HT1080 (cell line): ENCODE results near the gene INSIG1. TPM values are rescaled to one million over a fixed set of nuclear protein-coding genes. Genes with fewer than 3 reads are reported as not detected.

Experiments used
- DNase-seq: peaks from one replicate; pipeline ENCODE4 v3.0.0-alpha.2; 2015; ENCODE audit warnings: low read depth
- total RNA-seq: library from RNA; depleted of rRNA; stranded (reverse); fragments of >200 nt; shearing (Covaris generic); gene quantifications from 2 replicates; pipeline ENCODE4 v1.2.3, GENCODE V29; 2014

The INSIG1 gene
- total RNA-seq, 1 experiment from 2014 or later = 168 TPM

DNA sequence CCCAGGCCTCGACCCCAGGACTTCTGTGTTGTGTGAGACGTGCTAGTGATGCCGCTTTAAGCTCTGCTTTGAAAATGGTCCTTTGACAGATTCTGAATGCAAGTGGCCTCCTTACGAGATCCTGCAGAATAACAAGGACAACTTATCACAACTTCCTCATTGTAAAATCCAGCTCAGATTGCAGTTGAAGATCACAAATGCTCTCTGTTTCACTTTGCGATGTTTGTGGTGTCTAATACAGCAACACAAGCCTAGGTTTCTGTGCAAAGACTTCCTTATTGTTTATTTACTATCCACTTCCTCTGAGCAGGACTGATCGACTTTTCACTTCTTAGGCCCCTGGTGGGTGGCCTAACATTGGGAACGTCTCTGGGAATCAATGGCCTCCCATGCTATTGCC, 31.7 kb upstream of the INSIG1 start:
- DNase-seq = no peak

GRCh38 chr7:155266440-155266839, 31.2 kb upstream of the INSIG1 start:
- DNase-seq = no peak

- no peak for DNase-seq
Observed at GRCh38 chr7:155267023-155267422, 30.7 kb upstream of the INSIG1 start.

DNA sequence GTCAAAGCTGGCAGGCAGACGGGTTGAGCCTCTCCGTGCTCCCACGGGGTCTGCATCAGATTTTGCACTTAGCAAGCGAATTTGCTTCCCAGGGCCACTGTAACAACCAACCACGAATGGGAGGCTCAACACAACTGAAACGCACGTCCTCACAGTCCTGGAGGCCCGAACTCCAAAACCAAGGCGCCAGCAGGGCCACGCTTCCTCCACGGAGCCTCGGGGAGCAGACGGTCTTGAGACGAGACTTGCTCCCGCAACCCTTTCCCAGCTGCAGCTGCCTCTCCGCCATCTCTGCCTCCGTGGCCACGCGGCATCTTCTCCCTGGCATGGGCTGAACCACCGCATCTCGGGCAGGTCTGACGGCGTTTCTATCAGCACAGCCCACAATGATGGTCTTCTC, 30.2 kb upstream of the INSIG1 start:
- no peak for DNase-seq

GRCh38 chr7:155268211-155268610, 29.5 kb upstream of the INSIG1 start:
- DNase-seq = no peak

GRCh38 chr7:155268921-155269650, 28.6 kb upstream of the INSIG1 start:
- no peak for DNase-seq

DNA sequence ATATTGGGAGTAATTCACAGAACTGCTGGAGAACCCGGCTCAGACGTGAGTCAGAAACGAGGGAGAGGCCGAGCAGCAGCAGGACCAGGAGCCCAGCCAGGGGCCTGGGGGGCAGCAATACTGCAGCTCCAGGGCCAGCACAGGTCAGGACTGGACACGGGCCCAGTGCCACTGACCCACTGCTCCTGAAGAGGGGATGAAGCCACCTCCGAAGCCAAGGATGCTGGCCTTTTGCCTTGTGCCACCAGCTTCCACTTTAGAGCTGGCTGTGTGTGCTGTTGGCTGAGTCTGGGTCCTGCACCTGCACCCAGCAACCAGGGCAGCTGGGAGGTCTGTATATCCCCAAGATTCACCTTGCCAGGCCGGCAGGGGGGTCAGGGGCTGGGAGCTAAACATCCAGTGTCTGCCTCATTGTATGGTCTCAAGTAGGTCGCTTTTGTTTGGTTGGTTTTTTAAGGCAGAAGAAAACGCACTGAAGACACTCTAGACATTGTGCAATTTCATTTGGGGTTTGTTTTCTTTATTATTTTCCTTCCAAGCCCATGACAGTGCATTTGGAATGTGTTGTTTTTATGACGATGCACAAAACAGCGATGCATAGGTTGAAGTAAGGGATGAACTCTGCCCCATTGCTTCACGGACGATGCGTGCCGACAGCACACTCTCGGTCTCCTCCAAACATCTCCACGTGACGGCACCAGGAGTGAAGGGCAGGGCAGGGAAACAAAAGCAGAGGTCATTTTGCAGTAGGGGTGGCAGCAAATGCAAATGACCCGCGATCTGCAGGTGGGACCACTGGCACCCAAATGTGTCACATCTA, 27.7 kb upstream of the INSIG1 start:
- DNase-seq = no peak

DNA sequence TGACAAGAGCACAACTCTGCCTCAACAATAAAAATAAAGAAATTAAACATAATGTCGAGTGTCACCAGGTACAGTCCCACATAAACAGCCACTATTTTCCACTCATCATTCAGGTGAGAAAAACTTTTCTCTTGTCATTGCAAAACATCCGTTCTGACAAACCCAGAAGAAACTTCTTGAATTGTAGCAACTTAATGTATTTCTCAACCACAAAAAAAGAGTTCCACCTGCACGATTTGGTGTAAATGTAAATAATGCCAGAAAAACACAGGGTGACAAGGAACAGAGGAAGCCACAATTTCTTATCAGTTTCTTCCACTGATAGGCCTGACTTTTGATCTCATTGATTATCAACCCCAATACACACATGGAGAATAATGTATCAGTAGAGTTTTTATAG, 26.8 kb upstream of the INSIG1 start:
- DNase-seq = no peak

DNA sequence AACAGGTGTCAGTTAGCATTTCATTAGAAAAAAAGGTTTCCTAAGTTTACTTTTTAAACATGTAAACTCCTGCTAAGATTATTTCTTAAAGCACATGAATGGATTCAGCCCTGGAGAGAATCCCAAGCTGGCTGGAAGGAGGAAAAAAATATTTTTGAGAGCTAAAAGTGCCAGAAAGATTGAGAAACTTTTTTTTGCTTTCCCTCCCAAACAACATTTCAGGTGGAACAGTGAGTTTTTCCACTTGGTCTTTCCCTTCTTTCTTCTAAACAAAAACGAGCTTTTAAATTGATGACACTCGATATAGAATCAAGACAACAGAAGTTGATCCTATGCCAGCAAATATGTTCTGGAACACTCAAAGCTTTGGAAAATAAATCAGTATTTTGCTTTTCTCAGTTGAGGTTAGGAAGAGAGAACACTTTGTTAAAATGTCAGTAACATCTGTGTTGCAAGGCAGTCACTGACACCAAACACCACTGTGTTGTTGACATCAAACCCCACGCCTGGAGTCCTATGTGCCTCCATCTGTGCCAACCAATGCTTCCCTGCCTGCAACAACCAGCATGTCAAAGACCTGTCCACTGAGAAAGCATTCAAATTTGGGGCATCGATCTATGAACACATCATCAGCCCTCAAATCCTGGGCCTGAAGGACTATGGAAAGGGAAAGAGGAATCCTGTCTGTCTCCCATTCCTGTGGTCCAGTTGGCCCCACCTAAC, 22.9 kb upstream of the INSIG1 start:
- DNase-seq = no peak

DNA sequence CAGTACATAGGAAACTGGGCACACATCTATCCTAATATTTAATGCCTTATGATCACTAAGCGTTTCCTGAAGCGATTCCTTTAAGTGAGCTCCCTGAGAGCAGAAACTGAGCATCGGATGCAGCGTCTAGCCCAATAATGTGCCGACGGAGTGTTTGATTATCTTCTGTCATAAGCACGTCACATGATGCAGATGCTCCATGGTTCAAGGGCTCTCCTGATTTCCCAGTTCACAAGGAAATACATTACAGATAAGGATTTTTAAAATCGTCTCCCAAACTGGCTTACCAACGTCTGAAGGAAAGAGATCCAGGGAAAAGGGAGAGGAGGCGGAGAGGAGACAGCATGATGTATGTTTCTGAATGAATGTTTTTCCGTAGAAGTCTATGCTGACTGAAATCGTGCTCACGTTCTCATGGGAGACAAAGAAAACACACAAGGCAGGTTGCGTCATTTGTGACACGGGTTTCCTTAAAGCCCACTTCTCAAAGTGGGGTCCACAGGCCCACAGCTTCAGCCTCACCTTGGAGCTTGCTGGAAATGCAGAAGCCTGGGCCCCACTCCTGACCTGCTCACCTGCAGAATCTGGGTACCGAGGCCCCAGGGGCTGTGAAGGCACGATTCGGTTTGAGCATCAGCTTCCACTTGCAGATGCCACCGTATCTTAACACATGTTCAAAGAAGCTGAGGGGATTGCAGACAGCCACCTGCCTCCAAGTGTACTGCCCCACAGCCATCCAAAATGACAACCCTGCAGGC, 21.5 kb upstream of the INSIG1 start:
- no peak for DNase-seq

GRCh38 chr7:155276800-155277375, 20.8 kb upstream of the INSIG1 start:
- DNase-seq = no peak

GRCh38 chr7:155277385-155277994, 20.2 kb upstream of the INSIG1 start:
- peak; percentile 40 for DNase-seq

DNA sequence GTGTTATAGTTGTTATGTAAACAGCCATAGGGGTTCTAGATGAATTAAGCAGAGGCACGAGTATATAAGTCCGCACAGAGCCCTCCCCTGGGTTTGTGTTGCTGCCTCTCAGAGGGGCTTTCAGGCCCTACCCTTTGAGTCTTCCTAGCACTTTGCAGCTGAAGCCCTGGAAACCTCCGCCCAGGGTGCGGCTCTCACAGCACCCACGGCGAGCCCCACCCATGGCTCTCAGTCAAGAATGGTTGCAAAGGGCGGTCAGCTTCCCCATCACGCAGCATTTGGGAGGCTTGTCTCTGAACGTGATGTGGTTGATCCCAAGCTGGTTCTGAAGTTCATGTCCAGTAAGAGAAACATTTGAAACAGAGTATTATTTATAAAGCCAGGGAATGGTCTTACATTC, 18.8 kb upstream of the INSIG1 start:
- DNase-seq = no peak

- no peak for DNase-seq
Observed at GRCh38 chr7:155279787-155280445, 17.8 kb upstream of the INSIG1 start.

DNA sequence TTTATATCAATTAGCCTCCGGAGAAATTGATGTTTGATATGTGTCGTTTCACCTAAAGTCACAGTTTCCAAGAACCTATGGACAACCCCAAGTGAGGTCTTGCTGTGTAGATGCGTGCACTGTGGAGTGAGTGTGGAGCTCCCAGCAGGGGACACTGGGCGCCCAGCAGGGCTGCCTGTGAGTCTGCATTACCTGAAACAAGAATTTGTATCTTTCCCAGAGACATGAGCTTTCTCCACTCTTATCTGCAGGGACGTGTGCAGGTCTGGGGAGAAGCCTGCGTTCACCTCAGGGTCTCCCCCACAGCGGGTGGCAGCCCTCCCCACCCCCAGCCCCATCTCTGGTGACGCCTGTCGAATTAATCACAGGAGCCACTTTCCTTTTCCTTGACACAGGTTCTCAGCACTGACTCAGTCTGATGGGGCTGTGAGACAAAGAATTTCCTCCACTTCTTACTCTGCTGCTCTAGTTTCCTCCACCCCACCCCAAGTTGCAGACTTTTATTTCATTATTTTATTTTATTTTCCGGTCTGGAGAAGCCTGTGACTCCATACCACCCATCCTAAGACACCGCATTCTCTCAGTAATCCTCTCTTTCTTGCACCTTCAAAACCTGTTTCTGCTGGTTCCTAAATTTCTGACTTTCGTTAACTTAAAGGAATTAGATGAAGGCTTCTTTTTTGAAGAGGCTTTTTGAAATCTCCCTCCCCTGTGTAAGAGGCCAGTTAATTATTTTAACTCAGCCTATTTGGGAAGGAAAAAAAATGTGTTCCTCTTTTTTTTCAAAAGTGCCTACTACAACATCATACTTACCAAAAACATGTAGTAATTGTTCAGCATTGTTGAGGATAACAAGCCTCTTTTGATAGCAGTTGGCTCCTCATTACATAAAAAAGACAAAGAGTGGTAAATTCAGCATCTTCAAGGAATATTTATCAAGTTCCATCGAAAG, 17.0 kb upstream of the INSIG1 start:
- peak; percentile 39 for DNase-seq

DNA sequence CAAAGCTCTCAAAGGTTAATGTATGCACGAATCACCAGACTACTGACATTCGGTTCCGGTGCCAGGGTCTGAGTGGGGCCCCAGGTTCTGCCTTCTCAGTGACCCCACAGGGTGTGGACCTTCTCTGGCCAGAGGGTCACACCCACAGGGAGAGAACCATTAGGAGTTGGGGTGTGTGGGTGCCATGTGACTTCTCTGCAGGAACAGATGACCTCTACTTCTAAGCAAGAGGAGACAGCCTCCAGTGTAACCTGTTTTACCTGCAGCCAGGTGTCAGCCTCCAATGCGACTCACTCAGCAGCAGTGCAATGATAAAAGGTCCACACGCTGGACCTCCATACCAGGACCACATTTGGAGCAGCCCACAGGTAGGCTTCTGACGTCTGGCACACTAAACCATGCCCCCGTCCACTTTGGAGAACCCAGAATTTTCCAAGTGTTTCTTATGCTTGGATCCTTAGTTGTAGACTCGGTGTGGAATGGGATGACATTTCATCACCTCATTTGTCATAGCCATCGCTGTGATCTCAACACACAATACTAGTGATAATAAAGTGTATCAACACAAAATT, 16.2 kb upstream of the INSIG1 start:
- no peak for DNase-seq

- DNase-seq = no peak
Observed at GRCh38 chr7:155282671-155283070, 15.0 kb upstream of the INSIG1 start.

DNA sequence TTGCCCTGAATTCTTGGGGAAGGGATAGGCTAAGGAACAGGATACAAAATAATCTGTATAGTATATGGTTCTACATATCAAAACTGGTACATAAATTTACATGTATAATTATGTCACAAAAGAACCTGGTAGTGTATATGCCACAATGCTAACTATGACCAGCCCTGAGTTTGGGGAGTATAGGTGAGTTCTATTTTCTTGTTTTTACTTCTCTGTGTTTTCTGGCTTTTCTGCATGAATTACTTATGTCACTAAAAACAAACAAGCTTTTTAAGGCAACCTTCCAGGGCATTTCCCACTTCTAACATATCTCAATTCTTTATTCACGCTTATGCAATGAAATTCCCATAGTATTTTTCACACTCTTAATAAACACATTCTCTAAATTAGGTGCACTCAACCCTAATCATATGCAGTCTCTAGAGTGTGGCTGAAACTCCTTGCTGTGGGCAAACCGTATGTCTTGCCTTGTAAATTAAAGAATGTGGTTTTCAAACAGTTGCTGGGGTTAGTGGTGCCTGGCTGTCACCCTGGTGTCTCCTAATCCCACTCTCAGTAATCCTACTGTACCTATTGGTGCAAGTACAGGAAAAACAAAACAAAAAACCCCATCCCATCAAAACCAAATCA, 14.0 kb upstream of the INSIG1 start:
- no peak for DNase-seq
